Measurements from ENCODE around the gene CXADR.

GRCh38 chr21:17576080-17576835 lies 63.4 kb downstream of the CXADR start:
- TF ChIP-seq LARP7 (IDR thresholded peaks at IDR 0.05) (no peak), E4F1 (CRISPR knock-in tag; IDR thresholded peaks at IDR 0.05; ENCODE audit: borderline replicate concordance) (no peak), KAT8 (IDR thresholded peaks at IDR 0.05; ENCODE audit: low read depth) (no peak), BCLAF1 (IDR thresholded peaks at IDR 0.05; ENCODE audit: borderline replicate concordance in 1 of 2, control insufficient read depth in 1 of 2, low read depth in 2 of 2, low read length in 1 of 2) (no peak), PKNOX1 (IDR thresholded peaks at IDR 0.05) (no peak), GABPB1 (CRISPR knock-in tag; IDR thresholded peaks at IDR 0.05) (no peak), KLF1 (tag; IDR thresholded peaks at IDR 0.05) (no peak), RAD51 (IDR thresholded peaks at IDR 0.05; ENCODE audit: borderline replicate concordance, low read depth) (no peak), CTCF (IDR thresholded peaks at IDR 0.05 in 2 of 3, conservative IDR thresholded peaks at IDR 0.05 in 1 of 3; ENCODE audit: insufficient read depth in 2 of 3, low read depth in 1 of 3, low read length in 3 of 3) (no peak), POLR2AphosphoS5 (IDR thresholded peaks at IDR 0.05; ENCODE audit: control insufficient read depth, insufficient read depth, low read depth, low read length) (no peak), NR1H2 (CRISPR knock-in tag; IDR thresholded peaks at IDR 0.05) (no peak)

Measured in K562 (cell line).